Trophoblast cell (in vitro differentiated cells and primary cell): ENCODE results near the gene CCND3.
A peak's percentile ranks its signal among the peaks of the same experiment; 100 is the strongest.

Source experiments
- DNase-seq, 2 donors: peaks; one replicate each; pipeline ENCODE4 v3.0.0-alpha.2; 2016
- H2AFZ ChIP-seq: 2 replicates; pipeline ENCODE4 v1.6.1; 2013; ENCODE audit warnings: low read length, moderate library complexity, mild to moderate bottlenecking; ENCODE audit not compliant: insufficient read depth, poor library complexity
- H2AK5ac ChIP-seq: 2 replicates; pipeline ENCODE4 v1.6.1; 2013; ENCODE audit warnings: mild to moderate bottlenecking, low read length
- H2BK120ac ChIP-seq: 2 replicates; pipeline ENCODE4 v1.6.1; 2013; ENCODE audit warnings: low read length, mild to moderate bottlenecking, moderate library complexity; ENCODE audit not compliant: insufficient read depth, poor library complexity
- H2BK12ac ChIP-seq: 2 replicates; pipeline ENCODE4 v1.6.1; 2013; ENCODE audit warnings: mild to moderate bottlenecking, low read length, moderate library complexity
- H2BK5ac ChIP-seq: 2 replicates; pipeline ENCODE4 v1.6.1; 2013; ENCODE audit warnings: low read length, low read depth, moderate library complexity, mild to moderate bottlenecking; ENCODE audit not compliant: poor library complexity
- H3K14ac ChIP-seq: 2 replicates; pipeline ENCODE4 v1.6.1; 2013; ENCODE audit warnings: mild to moderate bottlenecking, low read length
- H3K18ac ChIP-seq: 2 replicates; pipeline ENCODE4 v1.6.1; 2013; ENCODE audit warnings: mild to moderate bottlenecking, low read length
- H3K23ac ChIP-seq: 2 replicates; pipeline ENCODE4 v1.6.1; 2013; ENCODE audit warnings: low read length
- H3K27ac ChIP-seq: 2 replicates; pipeline ENCODE4 v1.5.1; 2013; ENCODE audit warnings: low read depth, mild to moderate bottlenecking, inconsistent platforms, low read length, moderate library complexity
- H3K27me3 ChIP-seq: 2 replicates; pipeline ENCODE4 v1.6.1; 2013; ENCODE audit warnings: inconsistent platforms, mild to moderate bottlenecking, low read length, moderate library complexity; ENCODE audit not compliant: insufficient read depth
- H3K36me3 ChIP-seq, 2 experiments: 1 replicate in 1 of 2; 2 replicates in 1 of 2; pipeline ENCODE4 v1.6.1; 2013; ENCODE audit warnings: low read length in 2 of 2, mild to moderate bottlenecking in 2 of 2, moderate library complexity in 1 of 2; ENCODE audit not compliant: insufficient read depth in 2 of 2, control insufficient read depth in 1 of 2
- H3K4ac ChIP-seq: 2 replicates; pipeline ENCODE4 v1.6.1; 2013; ENCODE audit warnings: low read depth, mild to moderate bottlenecking, low read length, moderate library complexity
- H3K4me1 ChIP-seq, 2 experiments: 1 replicate in 1 of 2; 2 replicates in 1 of 2; pipeline ENCODE4 v1.6.1; 2013; ENCODE audit warnings: low read length in 2 of 2, mild to moderate bottlenecking in 2 of 2, moderate library complexity in 1 of 2; ENCODE audit not compliant: insufficient read depth in 2 of 2, control insufficient read depth in 1 of 2
- H3K4me2 ChIP-seq: 2 replicates; pipeline ENCODE4 v1.6.1; 2013; ENCODE audit warnings: inconsistent platforms, mild to moderate bottlenecking, low read length, moderate library complexity
- H3K4me3 ChIP-seq: 2 replicates; pipeline ENCODE4 v1.5.1; 2013; ENCODE audit warnings: mild to moderate bottlenecking, low read depth, low read length, inconsistent platforms
- H3K79me1 ChIP-seq: one replicate; pipeline ENCODE4 v1.6.1; 2013; ENCODE audit warnings: low read length
- H3K79me2 ChIP-seq: 2 replicates; pipeline ENCODE4 v1.6.1; 2013; ENCODE audit warnings: low read length, mild to moderate bottlenecking; ENCODE audit not compliant: control insufficient read depth, insufficient read depth, poor library complexity
- H3K9ac ChIP-seq: 2 replicates; pipeline ENCODE4 v1.6.1; 2013; ENCODE audit warnings: mild to moderate bottlenecking, low read length
- H3K9me3 ChIP-seq: 2 replicates; pipeline ENCODE4 v1.6.1; 2013; ENCODE audit warnings: low read depth, mild to moderate bottlenecking, control low read depth, inconsistent platforms, low read length; ENCODE audit not compliant: insufficient read depth
- H4K12ac ChIP-seq: 2 replicates; pipeline ENCODE4 v1.6.1; 2013; ENCODE audit warnings: low read depth, mild to moderate bottlenecking, low read length, moderate library complexity
- H4K8ac ChIP-seq: 2 replicates; pipeline ENCODE4 v1.6.1; 2013; ENCODE audit warnings: low read depth, mild to moderate bottlenecking, low read length, moderate library complexity
- H4K91ac ChIP-seq: one replicate; pipeline ENCODE4 v1.6.1; 2013; ENCODE audit warnings: low read depth, mild to moderate bottlenecking, low read length, moderate library complexity
- WGBS: extraction: QIAGEN DNeasy Blood & Tissue Kit; methylation state at CpG from one replicate; pipeline ENCODE4 v1.1.7; 2013; ENCODE audit warnings: missing lambda C conversion rate; ENCODE audit not compliant: insufficient read length, insufficient coverage; ENCODE audit errors: extremely low coverage; 5-methylcytosine and 5-hydroxymethylcytosine counted together

The CCND3 gene

GRCh38 chr6:41975276-41975675 lies 33.7 kb upstream of the CCND3 start:
- no peaks in the 10 kb centered on the region for H3K36me3 ChIP-seq
- no peaks in the 10 kb centered on the region for H3K27me3 ChIP-seq
- no peak overlapping the region for H3K18ac ChIP-seq
- peak overlapping the region; percentile 3 for H3K9ac ChIP-seq
- no peak overlapping the region for H2AK5ac ChIP-seq
- no peak overlapping the region for H2AFZ ChIP-seq
- H3K14ac ChIP-seq, result peak overlapping the region; percentile 29
- H2BK120ac ChIP-seq, result no peak overlapping the region
- no peak overlapping the region for H4K91ac ChIP-seq
- H3K4me3 ChIP-seq, result no peak overlapping the region
- no peaks in the 10 kb centered on the region for H3K9me3 ChIP-seq
- no peak overlapping the region for H2BK5ac ChIP-seq
- H4K12ac ChIP-seq, result no peak overlapping the region
- peaks cover 3 to 4% of the 10 kb centered on the region in 2 experiments for H3K4me1 ChIP-seq
- no peaks in the 10 kb centered on the region for H3K79me2 ChIP-seq
- no peaks in the 10 kb centered on the region for H3K79me1 ChIP-seq
- DNase-seq, result no peak
- WGBS, result no CpG with 5 or more reads among the region's 4 CpGs
- no peak overlapping the region for H3K4ac ChIP-seq
- no peak overlapping the region for H3K27ac ChIP-seq
- no peak overlapping the region for H3K4me2 ChIP-seq
- no peak overlapping the region for H4K8ac ChIP-seq
- H3K23ac ChIP-seq, result no peak overlapping the region
- peak overlapping the region; percentile 24 for H2BK12ac ChIP-seq

DNA sequence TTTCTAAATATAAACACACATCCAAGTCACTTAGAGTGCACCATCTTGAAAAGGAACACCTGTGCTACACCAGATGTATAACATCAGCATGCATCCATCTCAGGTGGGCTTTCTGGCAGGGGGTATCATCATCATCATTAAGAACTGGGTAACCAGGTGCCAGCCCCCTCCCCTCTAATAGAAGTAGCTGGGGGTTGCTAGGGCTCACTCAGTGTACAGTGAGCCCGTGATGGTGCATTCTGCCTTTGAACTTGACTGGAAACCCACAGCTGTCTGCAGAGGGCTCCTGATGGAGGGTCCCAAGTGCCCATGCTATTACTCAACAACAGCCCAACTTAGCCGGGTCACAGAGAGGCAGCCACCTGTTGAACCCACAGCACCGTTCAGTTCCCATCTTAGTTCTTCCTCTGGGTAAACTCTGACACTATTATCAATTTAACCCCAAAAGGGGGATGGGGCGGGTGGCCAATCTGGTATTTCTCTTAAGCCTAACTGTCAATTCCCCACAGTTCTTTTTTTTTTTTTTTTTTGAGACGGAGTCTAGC lies 32.7 kb upstream of the CCND3 start:
- H3K4me3 ChIP-seq, result no peak overlapping the region
- H3K14ac ChIP-seq, result no peak overlapping the region
- no peak overlapping the region for H4K12ac ChIP-seq
- H4K91ac ChIP-seq, result no peak overlapping the region
- no peaks in the 10 kb centered on the region for H3K36me3 ChIP-seq
- H3K23ac ChIP-seq, result no peak overlapping the region
- no CpG with 5 or more reads among the region's 5 CpGs for WGBS
- no peak overlapping the region for H3K9ac ChIP-seq
- H2BK5ac ChIP-seq, result no peak overlapping the region
- no peak overlapping the region for H3K4me2 ChIP-seq
- H3K79me1 ChIP-seq, result no peaks in the 10 kb centered on the region
- H4K8ac ChIP-seq, result no peak overlapping the region
- H2AFZ ChIP-seq, result no peak overlapping the region
- H2BK120ac ChIP-seq, result no peak overlapping the region
- no peak overlapping the region for H2AK5ac ChIP-seq
- no peak for DNase-seq
- H2BK12ac ChIP-seq, result no peak overlapping the region
- no peaks in the 10 kb centered on the region for H3K9me3 ChIP-seq
- H3K79me2 ChIP-seq, result no peaks in the 10 kb centered on the region
- no peak overlapping the region for H3K18ac ChIP-seq
- no peaks in the 10 kb centered on the region for H3K27me3 ChIP-seq
- H3K27ac ChIP-seq, result no peak overlapping the region
- H3K4me1 ChIP-seq, result peaks cover 3 to 4% of the 10 kb centered on the region in 2 experiments
- H3K4ac ChIP-seq, result no peak overlapping the region

DNA sequence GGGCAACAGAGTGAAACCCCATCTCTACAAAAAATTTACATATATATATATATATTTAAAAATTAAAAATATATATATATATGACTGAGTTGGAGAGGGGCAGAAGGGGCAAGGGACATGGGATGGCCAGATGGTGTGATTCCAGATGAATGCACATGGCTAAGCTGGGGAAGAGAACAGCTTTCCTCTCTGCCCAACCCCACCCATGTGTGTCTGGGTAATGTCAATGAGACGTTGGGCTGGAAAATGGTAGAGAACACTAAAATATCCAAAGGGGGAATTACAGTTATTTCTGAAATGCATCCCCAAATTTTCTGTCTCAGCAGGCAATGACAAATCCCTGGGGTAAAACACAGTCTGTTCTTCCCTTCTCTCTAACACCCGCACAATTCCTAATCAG lies 31.2 kb upstream of the CCND3 start:
- Histone ChIP-seq H3K9ac (no peak overlapping the region), H3K4me2 (no peak overlapping the region), H3K79me1 (peaks cover 1% of the 10 kb centered on the region), H3K27ac (no peak overlapping the region), H3K4me3 (no peak overlapping the region), H2BK12ac (no peak overlapping the region), H4K8ac (no peak overlapping the region), H3K4ac (no peak overlapping the region), H2BK5ac (no peak overlapping the region), H2BK120ac (no peak overlapping the region), H4K91ac (no peak overlapping the region), H3K18ac (no peak overlapping the region), H3K27me3 (no peaks in the 10 kb centered on the region), H2AFZ (no peak overlapping the region), H3K23ac (no peak overlapping the region), H3K79me2 (no peaks in the 10 kb centered on the region), H3K4me1 (peaks cover 3 to 4% of the 10 kb centered on the region in 2 experiments), H2AK5ac (no peak overlapping the region), H3K9me3 (no peaks in the 10 kb centered on the region), H3K36me3 (no peaks in the 10 kb centered on the region), H4K12ac (no peak overlapping the region), H3K14ac (no peak overlapping the region)
- no peak for DNase-seq
- WGBS, result no CpG with 5 or more reads among the region's 2 CpGs

DNA sequence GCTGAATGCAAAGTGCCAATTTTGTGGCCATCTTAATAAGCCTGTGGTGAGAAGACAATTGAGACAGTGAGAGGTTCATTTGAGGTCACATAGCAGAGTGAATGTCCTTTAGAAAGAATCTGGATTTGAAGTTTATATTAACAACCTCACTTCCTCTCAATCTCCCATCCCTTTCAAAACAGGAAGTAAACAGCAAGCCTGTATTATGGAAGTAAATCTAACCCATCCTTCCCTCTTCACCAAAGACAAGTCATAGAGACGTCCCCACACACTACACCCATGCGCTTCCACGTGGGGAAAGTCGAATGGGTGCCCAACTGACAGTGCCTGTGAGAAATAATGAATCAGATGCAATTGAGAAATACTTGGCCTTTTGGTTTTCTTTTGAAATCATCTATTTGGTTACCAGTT lies 28.8 kb upstream of the CCND3 start:
- H4K91ac ChIP-seq, result no peak overlapping the region
- peak overlapping the region; percentile 56 for H2BK12ac ChIP-seq
- H3K23ac ChIP-seq, result no peak overlapping the region
- H3K27me3 ChIP-seq, result no peaks in the 10 kb centered on the region
- H3K36me3 ChIP-seq, result no peaks in the 10 kb centered on the region
- no peak overlapping the region for H2BK5ac ChIP-seq
- no CpG with 5 or more reads among the region's 4 CpGs for WGBS
- H2BK120ac ChIP-seq, result no peak overlapping the region
- H3K4me2 ChIP-seq, result no peak overlapping the region
- H3K79me2 ChIP-seq, result no peaks in the 10 kb centered on the region
- H3K14ac ChIP-seq, result no peak overlapping the region
- H3K4me3 ChIP-seq, result no peak overlapping the region
- no peak overlapping the region for H3K18ac ChIP-seq
- H4K12ac ChIP-seq, result no peak overlapping the region
- H4K8ac ChIP-seq, result no peak overlapping the region
- H3K9me3 ChIP-seq, result no peaks in the 10 kb centered on the region
- no peak overlapping the region for H2AK5ac ChIP-seq
- no peak overlapping the region for H2AFZ ChIP-seq
- H3K27ac ChIP-seq, result no peak overlapping the region
- peaks cover 8 to 11% of the 10 kb centered on the region in 2 experiments for H3K4me1 ChIP-seq
- no peak overlapping the region for H3K9ac ChIP-seq
- H3K79me1 ChIP-seq, result peaks cover 13% of the 10 kb centered on the region
- no peak overlapping the region for H3K4ac ChIP-seq
- DNase-seq, result peak in 1 of 2 donors; percentile 26
